Sigmoid colon (tissue), 7 donors: ENCODE measurements around the gene IRAK1BP1. TPM values are rescaled to one million over a fixed set of nuclear protein-coding genes. Genes with fewer than 3 reads are reported as not detected.
"Not testable (repeated sequence)": the region's sequence is repeated elsewhere in the genome, so short reads cannot be mapped to it uniquely, and the experiment has no call there.

Source experiments
- DNase-seq: peaks from one replicate; pipeline ENCODE4 v3.0.0-alpha.2; 2019
- H3K27ac ChIP-seq, 4 donors: fragments of 200-600 bp; sonication (generic); one replicate each; pipeline ENCODE4 v1.5.1; 2016 to 2019; ENCODE audit warnings: mild to moderate bottlenecking in 1 of 4
- H3K27me3 ChIP-seq, 3 donors: fragments of 200-600 bp; sonication (generic); one replicate each; pipeline ENCODE4 v1.5.1; 2019; ENCODE audit warnings: mild to moderate bottlenecking in 1 of 3
- H3K36me3 ChIP-seq, 4 donors: fragments of 200-600 bp; sonication (generic); one replicate each; pipeline ENCODE4 v1.5.1; 2016 to 2019
- H3K4me1 ChIP-seq, 4 donors: fragments of 200-600 bp; sonication (generic); one replicate each; pipeline ENCODE4 v1.5.1; 2017 to 2019
- H3K4me3 ChIP-seq, 4 donors: fragments of 200-600 bp; sonication (generic); one replicate each; pipeline ENCODE4 v1.5.1; 2017 to 2019; ENCODE audit warnings: mild to moderate bottlenecking in 2 of 4, moderate library complexity in 1 of 4
- H3K9me3 ChIP-seq, 4 donors: fragments of 200-600 bp in 3 of 4; sonication (generic) in 3 of 4; one replicate each; pipeline versions ENCODE4 v1.5.1 to v1.6.1; 2013 to 2019
- CTCF ChIP-seq, 4 experiments: fragments of 450-650 bp in 3 of 4; fragments of 200-600 bp in 1 of 4; IDR thresholded peaks; one replicate each; pipeline ENCODE4 v1.5.1; 2016 to 2019; ENCODE audit warnings: antibody characterized with exemption in 4 of 4, mild to moderate bottlenecking in 3 of 4, moderate library complexity in 2 of 4
- EP300 ChIP-seq, 4 donors: sonication (generic); formaldehyde crosslinking; IDR thresholded peaks; one replicate each; pipeline ENCODE4 v1.6.1; 2017; ENCODE audit warnings: antibody characterized with exemption in 4 of 4
- POLR2A ChIP-seq, 2 donors: fragments of 450-650 bp; IDR thresholded peaks; one replicate each; pipeline ENCODE4 v1.6.1; 2016; ENCODE audit warnings: antibody characterized with exemption in 2 of 2, mild to moderate bottlenecking in 2 of 2, moderate library complexity in 2 of 2
- POLR2AphosphoS5 ChIP-seq, 4 donors: sonication (generic); formaldehyde crosslinking; IDR thresholded peaks; one replicate each; pipeline ENCODE4 v1.6.1; 2017; ENCODE audit warnings: antibody characterized with exemption in 4 of 4
- WGBS, 2 donors: extraction: QIAGEN DNeasy Blood & Tissue Kit; methylation state at CpG; one replicate each; pipeline ENCODE4 v1.1.7; 2013; 5-methylcytosine and 5-hydroxymethylcytosine counted together
- intact Hi-C: fragments of 100-400 bp; cut with DNase I; formaldehyde crosslinking; loops from one replicate; pipeline ENCODE4 v1.15.1; 2023
- polyA plus RNA-seq, 3 donors: library from polyadenylated mRNA; stranded (reverse); fragments of 200-250 nt; gene quantifications; one replicate each; pipeline ENCODE4 v1.2.3, GENCODE V29; 2013
- total RNA-seq, 4 donors: library from RNA; depleted of rRNA; stranded (reverse); fragments of >200 nt; gene quantifications; one replicate each; pipeline ENCODE4 v1.1.0, GENCODE V29; 2016
- donor health status: healthy with polysubstance abuse.
- donor health status: Bipolar disorder and iron deficiency.
- donor health status: healthy.

IRAK1BP1 gene
- total and polyA plus RNA-seq, 7 donors = 0.46 to 8.2 (median 4.9) TPM

DNA sequence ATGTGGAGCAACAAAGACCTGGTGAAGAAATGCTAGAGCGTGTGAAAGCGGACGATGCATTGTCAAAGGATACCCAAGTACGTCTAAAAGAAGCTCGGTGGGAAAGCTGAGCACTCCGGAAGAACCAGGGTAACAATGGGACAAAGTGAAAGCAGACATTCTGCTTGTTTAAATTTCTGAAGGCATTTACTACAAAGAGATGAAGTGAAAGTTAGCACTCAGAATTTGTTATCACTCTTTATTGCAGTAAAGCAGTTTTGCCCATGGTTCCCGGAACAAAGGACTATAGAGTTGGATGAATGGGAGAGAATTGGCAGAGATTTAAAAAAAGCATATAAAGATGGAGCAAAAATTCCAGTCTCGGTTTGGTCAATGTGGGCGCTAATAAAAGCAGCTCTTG lies 12.8 kb upstream of the IRAK1BP1 start:
- Histone ChIP-seq H3K4me1 (no peaks in the 10 kb centered on the region), H3K27ac (no peak overlapping the region), H3K27me3 (no peaks in the 10 kb centered on the region), H3K36me3 (peaks cover 0 to 7% (median 0%) of the 10 kb centered on the region in 4 donors), H3K4me3 (no peak overlapping the region), H3K9me3 (peaks cover 0 to 2% (median 0%) of the 10 kb centered on the region in 4 donors)
- WGBS, 2 donors = 50 to 80% methylated on average over 9 of the region's 9 CpGs
- no peak for TF ChIP-seq CTCF (IDR thresholded peaks at IDR 0.05)
- no peak for TF ChIP-seq POLR2AphosphoS5 (IDR thresholded peaks at IDR 0.05)
- TF ChIP-seq EP300 (IDR thresholded peaks at IDR 0.05) = no peak
- TF ChIP-seq POLR2A (IDR thresholded peaks at IDR 0.05) = no peak
- no peak for DNase-seq
- intact Hi-C loops = no loop called here

- H3K27me3 ChIP-seq, intact Hi-C loops, DNase-seq, H3K4me3 ChIP-seq, H3K36me3 ChIP-seq, H3K27ac ChIP-seq, H3K4me1 ChIP-seq, H3K9me3 ChIP-seq: not testable (repeated sequence)
- WGBS, 2 donors = 92 to 95% methylated on average over 7 of the region's 8 CpGs
Observed at GRCh38 chr6:78858339-78858938, 8.9 kb upstream of the IRAK1BP1 start.

DNA sequence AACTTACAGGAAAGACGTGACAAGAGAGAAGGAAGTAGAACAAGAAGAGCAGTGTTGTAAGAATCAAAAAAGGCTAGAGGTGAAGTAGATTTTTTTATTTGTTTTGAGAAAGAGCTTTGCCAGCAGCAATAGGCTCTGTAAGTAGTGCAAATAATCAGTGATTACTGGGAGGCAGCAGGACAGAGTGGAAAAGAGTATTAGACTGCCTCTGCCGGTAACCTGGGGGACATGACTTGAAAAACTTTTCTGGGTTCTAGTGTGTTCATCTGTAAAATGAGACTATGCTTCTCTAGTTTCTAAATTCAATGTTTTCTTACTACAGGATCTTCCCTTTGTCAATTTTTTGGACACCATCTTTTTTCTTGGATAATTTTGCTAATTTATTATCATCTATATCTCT lies 5.8 kb upstream of the IRAK1BP1 start:
- Histone ChIP-seq H3K27me3 (no peaks in the 10 kb centered on the region), H3K27ac (no peak overlapping the region), H3K36me3 (no peaks in the 10 kb centered on the region), H3K9me3 (peaks cover 0 to 2% (median 0%) of the 10 kb centered on the region in 4 donors), H3K4me3 (no peak overlapping the region), H3K4me1 (no peaks in the 10 kb centered on the region)
- intact Hi-C loops = no loop called here
- no peak for TF ChIP-seq POLR2A (IDR thresholded peaks at IDR 0.05)
- no peak for TF ChIP-seq POLR2AphosphoS5 (IDR thresholded peaks at IDR 0.05)
- TF ChIP-seq CTCF (IDR thresholded peaks at IDR 0.05) = no peak
- no peak for TF ChIP-seq EP300 (IDR thresholded peaks at IDR 0.05)
- no peak for DNase-seq
- WGBS, 2 donors = 17 to 68% methylated on average over 2 of the region's 2 CpGs

DNA sequence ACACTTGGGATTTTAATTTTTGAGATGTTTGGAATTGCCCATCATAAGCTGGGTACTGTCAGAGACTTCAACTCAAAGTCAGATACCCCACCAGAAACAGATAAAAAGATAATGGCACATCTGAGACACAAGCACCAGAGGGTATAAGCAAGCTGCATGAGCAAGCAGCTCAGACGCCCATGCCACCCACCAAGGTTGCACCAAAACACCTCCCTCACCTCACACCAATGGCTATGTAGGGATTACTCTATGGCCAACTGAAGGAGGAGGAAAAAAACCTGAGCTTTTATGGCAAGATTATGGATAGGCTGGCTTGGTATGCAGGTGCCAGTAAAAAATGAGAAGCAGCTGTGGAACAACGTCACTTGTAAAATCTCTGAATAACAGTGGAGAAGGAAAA lies 3.8 kb upstream of the IRAK1BP1 start:
- Histone ChIP-seq H3K4me3 (no peak overlapping the region), H3K4me1 (peaks cover 0 to 8% (median 3%) of the 10 kb centered on the region in 4 donors), H3K36me3 (no peaks in the 10 kb centered on the region), H3K27me3 (no peaks in the 10 kb centered on the region), H3K27ac (no peak overlapping the region), H3K9me3 (no peaks in the 10 kb centered on the region)
- no peak for TF ChIP-seq POLR2AphosphoS5 (IDR thresholded peaks at IDR 0.05)
- no peak for TF ChIP-seq EP300 (IDR thresholded peaks at IDR 0.05)
- no peak for TF ChIP-seq POLR2A (IDR thresholded peaks at IDR 0.05)
- TF ChIP-seq CTCF (IDR thresholded peaks at IDR 0.05) = no peak
- DNase-seq = no peak
- intact Hi-C loops = no loop called here
- WGBS, 2 donors = 71% methylated on average over 2 of the region's 2 CpGs

DNA sequence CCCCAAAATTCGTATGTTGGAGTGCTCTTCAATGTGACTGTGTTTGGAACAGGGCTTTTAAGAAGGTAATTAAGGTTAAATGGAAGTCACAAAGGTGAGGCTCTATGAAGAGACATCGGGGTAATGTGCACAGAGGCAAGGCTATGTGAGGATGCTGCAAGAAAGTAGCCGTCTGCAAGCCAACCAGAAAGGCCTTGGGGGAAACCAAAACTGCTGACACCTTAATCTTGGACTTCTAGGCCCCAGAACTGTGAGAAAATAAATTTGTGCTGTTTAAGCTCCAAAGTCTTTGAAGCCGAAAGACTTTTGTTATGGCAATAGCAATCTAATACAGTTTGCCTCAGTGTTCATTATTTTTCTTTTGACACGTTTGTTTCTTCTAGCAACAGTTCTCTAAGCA lies 2.4 kb upstream of the IRAK1BP1 start:
- H3K27me3 ChIP-seq = no peaks in the 10 kb centered on the region
- no peaks in the 10 kb centered on the region for H3K36me3 ChIP-seq
- no peak overlapping the region for H3K27ac ChIP-seq
- peaks cover 0 to 8% (median 3%) of the 10 kb centered on the region in 4 donors for H3K4me1 ChIP-seq
- 90 to 92% methylated on average over 5 of the region's 5 CpGs for WGBS, 2 donors
- no peak for DNase-seq
- H3K9me3 ChIP-seq = no peaks in the 10 kb centered on the region
- intact Hi-C loops = no loop called here
- TF ChIP-seq POLR2AphosphoS5 (IDR thresholded peaks at IDR 0.05) (no peak), POLR2A (IDR thresholded peaks at IDR 0.05) (no peak), EP300 (IDR thresholded peaks at IDR 0.05) (no peak), CTCF (IDR thresholded peaks at IDR 0.05) (no peak)
- H3K4me3 ChIP-seq = no peak overlapping the region
